Endothelial cell of umbilical vein (primary cell): Measurements from ENCODE around the gene TOM1. TPM values are rescaled to one million over a fixed set of nuclear protein-coding genes. Genes with fewer than 3 reads are reported as not detected.

Source experiments
- BruUV-seq: library from RNA; stranded (reverse); fragments of 400-500 nt; replicated peaks from 2 replicates; lab custom pipeline; 2021; lab: Mats Ljungman, UMichigan
- CTCF ChIA-PET: fragments of 300-600, 350-600 bp; sonication (Branson Sonifier 250); formaldehyde crosslinking; loops from one replicate; lab custom pipeline; 2021; ENCODE audit warnings: antibody characterized with exemption, inconsistent platforms; lab: Charles Lee
- POLR2A ChIA-PET: fragments of 300-600, 350-600 bp; sonication (Branson Sonifier 250); formaldehyde crosslinking; loops from one replicate; lab custom pipeline; 2021; ENCODE audit warnings: antibody characterized with exemption, inconsistent platforms; lab: Charles Lee
- DNase-seq: peaks from one replicate; pipeline ENCODE4 v3.0.0-alpha.2; 2011; ENCODE audit warnings: low read depth, low spot score
- FAIRE-seq: peaks from 2 replicates; lab custom pipeline; 2011; peaks lifted over from hg19 to GRCh38; lab: Jason Lieb, UNC
- H2AFZ ChIP-seq: 2 replicates; pipeline ENCODE4 v1.6.0; 2012; ENCODE audit warnings: low read depth, low read length, control low read depth, inconsistent platforms
- H3K27ac ChIP-seq: 2 replicates; pipeline ENCODE4 v1.5.1; 2011; ENCODE audit warnings: low read depth, mild to moderate bottlenecking, control low read depth, low read length, moderate library complexity; ENCODE audit not compliant: insufficient read depth
- H3K27me3 ChIP-seq, 2 experiments: 2 replicates each; pipeline versions ENCODE4 v1.6.0 to v1.6.1; 2011; ENCODE audit warnings: low read length in 2 of 2, mixed read lengths in 1 of 2; ENCODE audit not compliant: control insufficient read depth in 2 of 2, insufficient read depth in 2 of 2
- H3K36me3 ChIP-seq, 2 experiments: 2 replicates in 1 of 2; 3 replicates in 1 of 2; pipeline ENCODE4 v1.5.1; 2011; ENCODE audit warnings: low read length in 2 of 2, mild to moderate bottlenecking in 1 of 2, moderate library complexity in 1 of 2; ENCODE audit not compliant: control insufficient read depth in 2 of 2, insufficient read depth in 2 of 2; ENCODE audit errors: extremely low read depth in 1 of 2
- H3K4me1 ChIP-seq: 3 replicates; pipeline ENCODE4 v1.5.1; 2011; ENCODE audit warnings: mild to moderate bottlenecking, low read length; ENCODE audit not compliant: control insufficient read depth, insufficient read depth; ENCODE audit errors: extremely low read depth
- H3K4me2 ChIP-seq: 2 replicates; pipeline ENCODE4 v1.6.1; 2011; ENCODE audit warnings: low read length, control low read depth, mixed read lengths; ENCODE audit not compliant: insufficient read depth
- H3K4me3 ChIP-seq, 3 experiments: fragments of 200-600 bp in 1 of 3; sonication (generic), shearing (Covaris generic) in 1 of 3; replicated peaks in 1 of 3; 2 replicates each; pipeline ENCODE4 v1.5.1; 2011 to 2016; ENCODE audit warnings: control low read depth in 3 of 3, low read length in 3 of 3, mild to moderate bottlenecking in 2 of 3, inconsistent platforms in 1 of 3, low read depth in 1 of 3, moderate library complexity in 1 of 3; ENCODE audit not compliant: insufficient read depth in 1 of 3
- H3K79me2 ChIP-seq: 2 replicates; pipeline ENCODE4 v1.6.0; 2012; ENCODE audit warnings: low read length, inconsistent platforms; ENCODE audit not compliant: control insufficient read depth, insufficient read depth
- H3K9ac ChIP-seq: replicated peaks from 2 replicates; pipeline ENCODE3; 2011; ENCODE audit warnings: low read length, control low read depth; ENCODE audit not compliant: insufficient read depth; ENCODE audit errors: extremely low read depth
- H3K9me1 ChIP-seq: replicated peaks from 3 replicates; pipeline ENCODE4 v1.6.0; 2011; ENCODE audit warnings: mild to moderate bottlenecking, low read length; ENCODE audit not compliant: control insufficient read depth, insufficient read depth; ENCODE audit errors: extremely low read depth
- H3K9me3 ChIP-seq: replicated peaks from 2 replicates; pipeline ENCODE4 v1.5.1; 2012; ENCODE audit warnings: low read length, inconsistent platforms; ENCODE audit not compliant: control insufficient read depth, insufficient read depth
- H4K20me1 ChIP-seq: replicated peaks from 2 replicates; pipeline ENCODE3; 2011; ENCODE audit warnings: mild to moderate bottlenecking, low read length; ENCODE audit not compliant: control insufficient read depth, insufficient read depth; ENCODE audit errors: extremely low read depth
- CTCF ChIP-seq, 2 donors: IDR thresholded peaks; 1 replicate in 1 of 2; 2 replicates in 1 of 2; pipeline ENCODE4 v1.5.1; 2011; ENCODE audit warnings: low read length in 2 of 2, mild to moderate bottlenecking in 2 of 2, moderate library complexity in 2 of 2, control low read depth in 1 of 2, inconsistent platforms in 1 of 2, low read depth in 1 of 2; ENCODE audit not compliant: insufficient read depth in 1 of 2; ENCODE audit errors: extremely low read depth in 1 of 2
- FOS ChIP-seq: IDR thresholded peaks from 2 replicates; pipeline ENCODE4 v1.6.1; 2011; ENCODE audit warnings: mild to moderate bottlenecking, low read length, moderate library complexity, borderline replicate concordance; ENCODE audit not compliant: insufficient read depth
- GATA2 ChIP-seq: IDR thresholded peaks from 2 replicates; pipeline ENCODE4 v1.7.0; 2011; ENCODE audit warnings: low read depth, mild to moderate bottlenecking, moderate library complexity, mixed read lengths, low read length; ENCODE audit not compliant: insufficient read length, insufficient read depth
- MAX ChIP-seq: IDR thresholded peaks from 2 replicates; pipeline ENCODE4 v1.6.1; 2011; ENCODE audit not compliant: insufficient read depth, insufficient read length
- POLR2A ChIP-seq: IDR thresholded peaks from 2 replicates; pipeline ENCODE4 v1.6.1; 2012; ENCODE audit warnings: low read depth, mild to moderate bottlenecking, control low read depth, low read length
- POLR2AphosphoS5 ChIP-seq: IDR thresholded peaks from 2 replicates; pipeline ENCODE4 v1.6.1; 2012; ENCODE audit warnings: low read depth, mild to moderate bottlenecking, control low read depth, low read length, moderate library complexity; ENCODE audit not compliant: insufficient read depth
- dilution Hi-C: fragments of 300-500 bp; cut with MboI; formaldehyde crosslinking; loops from one replicate; pipeline ENCODE4 v1.15.0; 2019; ENCODE audit warnings: low sequenced_read_pairs; ENCODE audit not compliant: extremely low pct_ligation_motif_present
- intact Hi-C: fragments of 100-400 bp; cut with micrococcal nuclease; formaldehyde crosslinking; loops from one replicate; pipeline ENCODE4 v1.10.0; 2022
- polyA plus RNA-seq, 4 experiments: library from polyadenylated mRNA; depleted of rRNA in 3 of 4; stranded (reverse) in 3 of 4; unstranded in 1 of 4; fragments of >200 nt; gene quantifications; 2 replicates each; pipeline versions ENCODE4 v1.2.1 to v1.2.3, GENCODE V29; 2011 to 2012; ENCODE audit warnings: missing spikeins in 1 of 4
- total RNA-seq: library from RNA; stranded (reverse); gene quantifications from 2 replicates; pipeline ENCODE4 v1.2.3, GENCODE V29; 2021

The TOM1 gene
- total and polyA plus RNA-seq, 2 donors (not counting 3 experiments of a cell fraction or from before 2014, with no cell fraction given): 36.4 to 74.4 TPM

GRCh38 chr22:35333220-35333619 lies 33.5 kb downstream of the TOM1 start:
- Histone ChIP-seq H2AFZ (no peak overlapping the region), H3K36me3 (peaks cover 2 to 51% of the 10 kb centered on the region in 2 experiments), H3K27ac (no peak overlapping the region), H3K27me3 (no peaks in the 10 kb centered on the region), H3K4me2 (no peak overlapping the region), H4K20me1 (no peaks in the 10 kb centered on the region), H3K4me1 (peaks cover 20% of the 10 kb centered on the region), H3K9me1 (no peaks in the 10 kb centered on the region), H3K9me3 (no peaks in the 10 kb centered on the region), H3K4me3 (no peak overlapping the region), H3K79me2 (no peaks in the 10 kb centered on the region), H3K9ac (no peak overlapping the region)
- ChIA-PET CTCF (no interaction called here), POLR2A (no interaction called here)
- dilution Hi-C loops (no loop called here), intact Hi-C loops (no loop called here)
- DNase-seq (no peak), FAIRE-seq (no peak)
- BruUV-seq: no TSS peak
- TF ChIP-seq CTCF (IDR thresholded peaks at IDR 0.05; ENCODE audit: extremely low read depth in 1 of 2, insufficient read depth in 1 of 2, low read depth in 1 of 2, low read length in 2 of 2) (no peak), FOS (no peak), POLR2AphosphoS5 (no peak), GATA2 (no peak), MAX (no peak), POLR2A (no peak)
